Measurements from ENCODE around the gene ACSM5. TPM values are rescaled to one million over a fixed set of nuclear protein-coding genes. Genes with fewer than 3 reads are reported as not detected.
"Not testable (repeated sequence)": the region's sequence is repeated elsewhere in the genome, so short reads cannot be mapped to it uniquely, and the experiment has no call there.

Gene ACSM5
- total RNA-seq, 1 experiment from 2014 or later: not detected

DNA sequence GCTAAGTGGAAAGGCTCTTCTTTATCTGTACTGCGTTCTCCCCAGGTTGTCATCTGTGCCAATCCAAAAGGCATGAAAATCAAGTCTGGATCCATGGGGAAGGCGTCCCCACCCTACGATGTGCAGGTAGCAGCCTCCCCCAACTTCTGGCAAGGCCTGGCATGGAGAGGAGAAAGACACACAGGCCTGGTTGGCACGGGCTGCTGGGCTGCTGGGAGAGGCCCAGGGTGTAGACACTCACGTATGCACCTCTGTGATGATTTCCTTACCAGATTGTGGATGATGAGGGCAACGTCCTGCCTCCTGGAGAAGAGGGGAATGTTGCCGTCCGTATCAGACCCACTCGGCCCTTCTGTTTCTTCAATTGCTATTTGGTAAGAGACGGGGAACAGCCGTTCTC, 21.6 kb downstream of the ACSM5 start:
- Mint-ChIP-seq H3K9me3 (ENCODE audit: unreplicated experiment) (peaks cover 10% of the 10 kb centered on the region), H3K27ac (ENCODE audit: unreplicated experiment) (no peak overlapping the region), H3K36me3 (ENCODE audit: insufficient read depth, unreplicated experiment) (no peaks in the 10 kb centered on the region), H3K4me1 (ENCODE audit: low read depth, unreplicated experiment) (no peaks in the 10 kb centered on the region), H3K27me3 (ENCODE audit: insufficient read depth, unreplicated experiment) (peaks cover 7% of the 10 kb centered on the region), H3K4me3 (ENCODE audit: unreplicated experiment) (no peak overlapping the region)
- no peaks in the 10 kb centered on the region for H3K36me3 ChIP-seq (ENCODE audit: control insufficient read depth, insufficient read depth, low read length)
- CTCF ChIA-PET: no interaction called here
- H3K9me3 ChIP-seq: no peaks in the 10 kb centered on the region
- BruUV-seq (replicated peaks): no TSS peak
- H3K27me3 ChIP-seq (replicated peaks; ENCODE audit: control insufficient read depth, insufficient read depth, low read length): no peaks in the 10 kb centered on the region
- H3K4me3 ChIP-seq (ENCODE audit: low read depth, low read length): no peak overlapping the region
- POLR2A ChIA-PET: no interaction called here
- TF ChIP-seq, protein P1, sequence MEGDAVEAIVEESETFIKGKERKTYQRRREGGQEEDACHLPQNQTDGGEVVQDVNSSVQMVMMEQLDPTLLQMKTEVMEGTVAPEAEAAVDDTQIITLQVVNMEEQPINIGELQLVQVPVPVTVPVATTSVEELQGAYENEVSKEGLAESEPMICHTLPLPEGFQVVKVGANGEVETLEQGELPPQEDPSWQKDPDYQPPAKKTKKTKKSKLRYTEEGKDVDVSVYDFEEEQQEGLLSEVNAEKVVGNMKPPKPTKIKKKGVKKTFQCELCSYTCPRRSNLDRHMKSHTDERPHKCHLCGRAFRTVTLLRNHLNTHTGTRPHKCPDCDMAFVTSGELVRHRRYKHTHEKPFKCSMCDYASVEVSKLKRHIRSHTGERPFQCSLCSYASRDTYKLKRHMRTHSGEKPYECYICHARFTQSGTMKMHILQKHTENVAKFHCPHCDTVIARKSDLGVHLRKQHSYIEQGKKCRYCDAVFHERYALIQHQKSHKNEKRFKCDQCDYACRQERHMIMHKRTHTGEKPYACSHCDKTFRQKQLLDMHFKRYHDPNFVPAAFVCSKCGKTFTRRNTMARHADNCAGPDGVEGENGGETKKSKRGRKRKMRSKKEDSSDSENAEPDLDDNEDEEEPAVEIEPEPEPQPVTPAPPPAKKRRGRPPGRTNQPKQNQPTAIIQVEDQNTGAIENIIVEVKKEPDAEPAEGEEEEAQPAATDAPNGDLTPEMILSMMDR (IDR thresholded peaks at IDR 0.05; ENCODE audit: insufficient read depth in 1 of 2, low read depth in 1 of 2, low read length in 1 of 2, severe bottlenecking in 1 of 2, unreplicated experiment in 1 of 2): no peak
- intact Hi-C loops (cut with micrococcal nuclease; ENCODE audit: unreplicated experiment): no loop called here
- H3K4me1 ChIP-seq: no peaks in the 10 kb centered on the region
- DNase-seq: no peak

DNA sequence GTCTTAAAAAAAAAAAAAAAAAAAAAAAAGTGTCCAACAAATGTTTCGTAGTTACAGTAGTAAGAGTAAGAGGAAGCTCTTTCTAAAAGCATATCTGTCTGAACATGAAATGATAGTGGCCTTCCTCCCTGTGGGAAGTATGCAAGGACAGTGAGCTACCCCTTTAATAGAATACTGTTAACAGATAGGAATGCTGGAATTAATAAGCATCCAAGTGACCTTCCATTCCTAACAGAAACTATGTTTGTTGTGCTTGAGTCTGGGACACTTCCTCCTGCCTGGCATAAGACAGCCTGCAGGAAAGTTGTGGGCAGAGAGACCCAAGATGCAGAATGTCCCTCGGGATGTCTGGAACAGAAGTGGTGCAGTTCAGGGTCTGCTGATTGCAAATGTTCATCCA, 29.6 kb downstream of the ACSM5 start:
- H3K4me3 Mint-ChIP-seq (ENCODE audit: unreplicated experiment); BruUV-seq (replicated peaks); H3K4me1 ChIP-seq; H3K36me3 ChIP-seq (ENCODE audit: control insufficient read depth, insufficient read depth, low read length); H3K36me3 Mint-ChIP-seq (ENCODE audit: insufficient read depth, unreplicated experiment); H3K27ac Mint-ChIP-seq (ENCODE audit: unreplicated experiment); POLR2A ChIA-PET; H3K4me1 Mint-ChIP-seq (ENCODE audit: low read depth, unreplicated experiment); H3K27me3 Mint-ChIP-seq (ENCODE audit: insufficient read depth, unreplicated experiment); H3K9me3 Mint-ChIP-seq (ENCODE audit: unreplicated experiment); H3K27me3 ChIP-seq (replicated peaks; ENCODE audit: control insufficient read depth, insufficient read depth, low read length); H3K9me3 ChIP-seq; CTCF ChIA-PET; DNase-seq; H3K4me3 ChIP-seq (ENCODE audit: low read depth, low read length); intact Hi-C loops (cut with micrococcal nuclease; ENCODE audit: unreplicated experiment): not testable (repeated sequence)

DNA sequence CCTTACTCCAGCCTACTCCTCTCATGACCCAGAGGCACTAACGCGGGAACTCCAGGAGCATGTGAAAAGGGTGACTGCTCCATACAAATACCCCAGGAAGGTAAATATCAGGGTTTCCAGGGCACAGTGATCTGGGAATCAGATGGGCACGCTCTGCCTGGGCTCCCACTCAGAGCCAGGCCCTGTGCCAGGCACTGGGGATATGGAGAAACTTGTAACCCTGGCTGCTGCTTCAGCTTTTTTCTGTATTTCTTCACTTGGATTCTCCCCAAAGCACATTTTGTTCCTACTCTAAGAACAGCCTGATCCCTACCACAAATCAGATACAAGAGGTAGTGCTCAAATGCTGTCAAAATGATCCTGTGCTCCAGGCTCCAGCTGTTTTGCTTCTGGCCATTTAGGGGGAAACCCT, 30.5 kb downstream of the ACSM5 start:
- H3K4me1 ChIP-seq; H3K27ac Mint-ChIP-seq (ENCODE audit: unreplicated experiment); H3K4me1 Mint-ChIP-seq (ENCODE audit: low read depth, unreplicated experiment); H3K4me3 ChIP-seq (ENCODE audit: low read depth, low read length); H3K27me3 ChIP-seq (replicated peaks; ENCODE audit: control insufficient read depth, insufficient read depth, low read length); H3K36me3 ChIP-seq (ENCODE audit: control insufficient read depth, insufficient read depth, low read length); H3K9me3 ChIP-seq; H3K9me3 Mint-ChIP-seq (ENCODE audit: unreplicated experiment); BruUV-seq (replicated peaks); CTCF ChIA-PET; H3K4me3 Mint-ChIP-seq (ENCODE audit: unreplicated experiment); H3K27me3 Mint-ChIP-seq (ENCODE audit: insufficient read depth, unreplicated experiment); POLR2A ChIA-PET; DNase-seq; intact Hi-C loops (cut with micrococcal nuclease; ENCODE audit: unreplicated experiment); H3K36me3 Mint-ChIP-seq (ENCODE audit: insufficient read depth, unreplicated experiment): not testable (repeated sequence)

DNA sequence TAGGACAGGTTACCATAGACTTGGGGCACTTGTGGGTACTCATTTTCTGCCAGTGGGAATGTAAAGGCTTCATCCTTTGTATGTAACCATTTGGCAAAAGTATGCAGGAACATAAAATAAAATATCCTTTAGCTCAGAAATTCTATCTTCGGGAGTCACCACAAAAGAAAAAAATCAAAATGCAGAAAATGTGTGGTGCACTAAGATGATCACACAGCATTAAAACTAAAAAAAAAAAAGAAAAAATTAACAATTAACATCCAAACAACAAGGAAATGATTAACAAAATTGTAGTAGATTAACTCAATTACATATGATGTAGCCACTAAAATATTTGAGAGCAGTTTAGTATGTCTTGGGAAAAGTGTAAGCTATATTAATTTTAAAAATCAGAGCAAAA, 31.4 kb downstream of the ACSM5 start:
- intact Hi-C loops (cut with micrococcal nuclease; ENCODE audit: unreplicated experiment); H3K27me3 ChIP-seq (replicated peaks; ENCODE audit: control insufficient read depth, insufficient read depth, low read length); H3K9me3 Mint-ChIP-seq (ENCODE audit: unreplicated experiment); H3K4me3 ChIP-seq (ENCODE audit: low read depth, low read length); CTCF ChIA-PET; BruUV-seq (replicated peaks); H3K4me1 Mint-ChIP-seq (ENCODE audit: low read depth, unreplicated experiment); DNase-seq; H3K36me3 ChIP-seq (ENCODE audit: control insufficient read depth, insufficient read depth, low read length); H3K9me3 ChIP-seq; POLR2A ChIA-PET; H3K4me3 Mint-ChIP-seq (ENCODE audit: unreplicated experiment); H3K27me3 Mint-ChIP-seq (ENCODE audit: insufficient read depth, unreplicated experiment); H3K36me3 Mint-ChIP-seq (ENCODE audit: insufficient read depth, unreplicated experiment); H3K27ac Mint-ChIP-seq (ENCODE audit: unreplicated experiment); H3K4me1 ChIP-seq: not testable (repeated sequence)

Data from Caco-2 (cell line).